Thyroid gland (tissue), 4 donors: Measurements from ENCODE around the gene CCL2. TPM values are rescaled to one million over a fixed set of nuclear protein-coding genes. Genes with fewer than 3 reads are reported as not detected.

Experiments used
- DNase-seq, 2 donors: peaks; one replicate each; pipeline ENCODE4 v3.0.0-alpha.2; 2019
- H3K27ac ChIP-seq, 3 donors: fragments of 200-600 bp; sonication (generic); 1 replicate in 2 of 3; 2 replicates in 1 of 3; pipeline ENCODE4 v1.5.1; 2016 to 2019; ENCODE audit warnings: mild to moderate bottlenecking in 1 of 3, moderate library complexity in 1 of 3
- H3K27me3 ChIP-seq: fragments of 200-600 bp; sonication (generic); one replicate; pipeline ENCODE4 v1.5.1; 2019
- H3K36me3 ChIP-seq, 2 donors: fragments of 200-600 bp; sonication (generic); one replicate each; pipeline ENCODE4 v1.5.1; 2016 to 2019
- H3K4me1 ChIP-seq, 2 donors: fragments of 200-600 bp; sonication (generic); one replicate each; pipeline ENCODE4 v1.5.1; 2017 to 2019
- H3K4me3 ChIP-seq, 3 donors: fragments of 200-600 bp; sonication (generic); replicated peaks in 1 of 3; 1 replicate in 2 of 3; 2 replicates in 1 of 3; pipeline ENCODE4 v1.5.1; 2016; ENCODE audit warnings: mild to moderate bottlenecking in 1 of 3
- H3K9me3 ChIP-seq: fragments of 200-600 bp; sonication (generic); one replicate; pipeline ENCODE4 v1.5.1; 2017
- CTCF ChIP-seq, 6 experiments: fragments of 200-600 bp in 3 of 6; fragments of 450-650 bp in 3 of 6; sonication (generic) in 3 of 6; IDR thresholded peaks; one replicate each; pipeline ENCODE4 v1.5.1; 2016 to 2019; ENCODE audit warnings: antibody characterized with exemption in 6 of 6, mild to moderate bottlenecking in 2 of 6, inconsistent platforms in 1 of 6, moderate library complexity in 1 of 6
- POLR2A ChIP-seq, 2 donors: fragments of 450-650 bp; IDR thresholded peaks; one replicate each; pipeline ENCODE4 v1.6.1; 2017; ENCODE audit warnings: antibody characterized with exemption in 2 of 2, mild to moderate bottlenecking in 2 of 2, moderate library complexity in 1 of 2
- WGBS, 2 donors: methylation state at CpG; one replicate each; pipeline ENCODE4 v1.1.5; 2017; 5-methylcytosine and 5-hydroxymethylcytosine counted together
- intact Hi-C: fragments of 100-400 bp; cut with DNase I; formaldehyde crosslinking; loops from one replicate; pipeline ENCODE4 v1.15.1; 2023
- total RNA-seq, 4 donors: library from RNA; depleted of rRNA; stranded (reverse); fragments of >200 nt; gene quantifications; one replicate each; pipeline ENCODE4 v1.2.3, GENCODE V29; 2016

The CCL2 gene
- total RNA-seq, 4 donors from 2014 or later, result 11.7 to 39.4 (median 23.6) TPM

DNA sequence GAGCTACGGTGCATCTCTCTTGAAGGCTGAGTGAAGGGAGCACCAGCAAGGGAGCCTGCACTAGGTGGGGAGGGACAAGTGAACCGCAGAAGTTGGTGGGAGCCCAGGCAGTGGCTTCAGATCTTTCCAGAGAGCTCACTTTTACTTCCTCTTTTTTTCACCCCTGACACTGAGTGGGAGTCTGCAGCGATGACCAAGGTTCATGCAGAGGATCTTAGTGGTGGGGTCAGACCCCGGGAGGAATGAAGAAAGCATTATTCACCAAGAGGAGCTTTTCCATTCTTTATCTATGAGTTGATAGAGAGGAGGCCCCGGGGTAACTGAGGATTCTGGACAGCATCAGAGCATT lies 3.0 kb upstream of the CCL2 start:
- Histone ChIP-seq H3K27ac (peak overlapping the region; percentile 76 to 92 (median 77)), H3K27me3 (no peaks in the 10 kb centered on the region), H3K4me1 (peaks cover 60 to 83% of the 10 kb centered on the region in 2 donors), H3K36me3 (no peaks in the 10 kb centered on the region), H3K4me3 (no peak overlapping the region), H3K9me3 (no peaks in the 10 kb centered on the region)
- TF ChIP-seq POLR2A (IDR thresholded peaks at IDR 0.05) (no peak), CTCF (IDR thresholded peaks at IDR 0.05) (no peak)
- intact Hi-C loops, result no loop called here
- 49 to 62% methylated on average over 5 of the region's 5 CpGs for WGBS, 2 donors
- no peak for DNase-seq

DNA sequence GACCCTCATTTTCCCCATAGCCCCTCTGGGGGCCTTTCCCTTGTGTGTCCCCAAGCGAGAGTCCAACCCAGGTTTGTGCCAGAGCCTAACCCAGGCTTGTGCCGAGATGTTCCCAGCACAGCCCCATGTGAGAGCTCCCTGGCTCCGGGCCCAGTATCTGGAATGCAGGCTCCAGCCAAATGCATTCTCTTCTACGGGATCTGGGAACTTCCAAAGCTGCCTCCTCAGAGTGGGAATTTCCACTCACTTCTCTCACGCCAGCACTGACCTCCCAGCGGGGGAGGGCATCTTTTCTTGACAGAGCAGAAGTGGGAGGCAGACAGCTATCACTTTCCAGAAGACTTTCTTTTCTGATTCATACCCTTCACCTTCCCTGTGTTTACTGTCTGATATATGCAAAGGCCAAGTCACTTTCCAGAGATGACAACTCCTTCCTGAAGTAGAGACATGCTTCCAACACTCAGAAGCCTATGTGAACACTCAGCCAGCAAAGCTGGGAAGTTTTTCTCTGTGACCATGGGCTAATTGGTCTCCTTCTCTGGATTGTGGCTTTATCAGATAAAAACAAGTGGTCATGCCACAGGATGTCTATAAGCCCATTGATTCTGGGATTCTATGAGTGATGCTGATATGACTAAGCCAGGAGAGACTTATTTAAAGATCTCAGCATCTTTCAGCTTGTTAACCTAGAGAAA lies 2.5 kb upstream of the CCL2 start:
- 2 to 5% methylated on average over 6 of the region's 6 CpGs for WGBS, 2 donors

DNA sequence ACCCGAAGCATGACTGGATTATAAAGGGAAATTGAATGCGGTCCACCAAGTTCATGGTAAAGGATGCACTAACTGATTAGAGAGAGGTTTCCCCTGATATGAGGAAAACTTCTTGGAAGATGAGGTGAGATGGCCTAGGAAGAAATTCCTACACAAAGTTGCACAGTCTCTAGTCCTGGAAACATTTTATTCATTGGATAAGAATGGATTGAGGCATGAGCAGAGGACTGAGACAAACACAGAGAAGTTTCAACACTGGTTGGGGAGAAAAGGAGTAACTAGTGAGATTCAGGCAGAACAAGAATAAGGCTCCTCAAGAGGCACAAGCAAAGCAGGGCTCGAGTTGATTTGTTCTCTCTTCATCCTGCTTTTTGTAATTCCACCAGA lies 2.0 kb upstream of the CCL2 start:
- WGBS, 2 donors, result 75% methylated on average over 3 of the region's 3 CpGs
- TF ChIP-seq POLR2A (IDR thresholded peaks at IDR 0.05) (no peak), CTCF (IDR thresholded peaks at IDR 0.05) (no peak)
- Histone ChIP-seq H3K4me3 (no peak overlapping the region), H3K27ac (peak overlapping the region; percentile 75 to 92 (median 76)), H3K9me3 (no peaks in the 10 kb centered on the region), H3K36me3 (no peaks in the 10 kb centered on the region), H3K27me3 (no peaks in the 10 kb centered on the region), H3K4me1 (peaks cover 60 to 77% of the 10 kb centered on the region in 2 donors)
- DNase-seq, result no peak
- intact Hi-C loops, result no loop called here

More for the DNA sequence above, 2.5 kb upstream of the CCL2 start:
- no peak overlapping the region for H3K4me3 ChIP-seq
- no peaks in the 10 kb centered on the region for H3K9me3 ChIP-seq
- TF ChIP-seq CTCF (IDR thresholded peaks at IDR 0.05), result peak in 1 of 6 experiments; percentile 23
- peak in 1 of 2 donors; percentile 56 for TF ChIP-seq POLR2A (IDR thresholded peaks at IDR 0.05)
- H3K27ac ChIP-seq, result peak overlapping the region; percentile 76 to 92 (median 77)
- peaks cover 60 to 83% of the 10 kb centered on the region in 2 donors for H3K4me1 ChIP-seq
- peak; percentile 99 for DNase-seq
- no peaks in the 10 kb centered on the region for H3K27me3 ChIP-seq
- H3K36me3 ChIP-seq, result no peaks in the 10 kb centered on the region
- intact Hi-C loops, result no loop called here

- intact Hi-C loops, result no loop called here
- H3K36me3 ChIP-seq, result no peaks in the 10 kb centered on the region
- H3K4me1 ChIP-seq, result peaks cover 57 to 67% of the 10 kb centered on the region in 2 donors
- peak overlapping the region; percentile 75 to 92 (median 76) for H3K27ac ChIP-seq
- no peak for DNase-seq
- no peak overlapping the region for H3K4me3 ChIP-seq
- H3K9me3 ChIP-seq, result no peaks in the 10 kb centered on the region
- TF ChIP-seq CTCF (IDR thresholded peaks at IDR 0.05) (no peak), POLR2A (IDR thresholded peaks at IDR 0.05) (no peak)
- WGBS, 2 donors, result 39 to 59% methylated on average over 3 of the region's 3 CpGs
- H3K27me3 ChIP-seq, result no peaks in the 10 kb centered on the region
Observed at GRCh38 chr17:34254146-34254545, 939 bp upstream of the CCL2 start.

- Histone ChIP-seq H3K4me3 (peak overlapping the region in 1 of 3 donors; percentile 1), H3K27ac (peak overlapping the region; percentile 75 to 92 (median 76)), H3K9me3 (no peaks in the 10 kb centered on the region), H3K36me3 (no peaks in the 10 kb centered on the region), H3K4me1 (peaks cover 46 to 55% of the 10 kb centered on the region in 2 donors), H3K27me3 (no peaks in the 10 kb centered on the region)
- intact Hi-C loops, result no loop called here
- DNase-seq, result no peak
- WGBS, 2 donors, result 37 to 46% methylated on average over 4 to 5 of the region's 5 CpGs
- TF ChIP-seq CTCF (IDR thresholded peaks at IDR 0.05) (no peak), POLR2A (IDR thresholded peaks at IDR 0.05) (no peak)
Observed at GRCh38 chr17:34255381-34255732, 272 bp downstream of the CCL2 start.
